Activated CD4-positive, alpha-beta T cell treated with anti-CD3 and anti-CD28 coated beads for 36 hours (primary cell): Measurements from ENCODE around the gene CR1L. TPM values are rescaled to one million over a fixed set of nuclear protein-coding genes. Genes with fewer than 3 reads are reported as not detected.
"Not testable (repeated sequence)": the region's sequence is repeated elsewhere in the genome, so short reads cannot be mapped to it uniquely, and the experiment has no call there.

Source experiments
- ATAC-seq: fragments of 200-7000 bp; cut with Tn5 transposase; one replicate; pipeline ENCODE4 v1.10.0; 2021; ENCODE audit warnings: mild to moderate bottlenecking, moderate library complexity
- CTCF ChIA-PET: fragments of 350-600 bp; sonication (Branson Sonifier 250); formaldehyde crosslinking; loops from one replicate; lab custom pipeline; 2021; ENCODE audit warnings: antibody characterized with exemption; lab: Charles Lee
- POLR2A ChIA-PET: fragments of 350-600 bp; sonication (Branson Sonifier 250); formaldehyde crosslinking; loops from one replicate; lab custom pipeline; 2021; ENCODE audit warnings: antibody characterized with exemption, inconsistent platforms; lab: Charles Lee
- DNase-seq: peaks from one replicate; pipeline ENCODE4 v3.0.0-alpha.2; 2020
- H3K27ac Mint-ChIP-seq: one replicate; pipeline ENCODE4 v1.8.0; 2021; ENCODE audit warnings: mixed read lengths
- H3K27me3 Mint-ChIP-seq: one replicate; pipeline ENCODE4 v1.8.0; 2021; ENCODE audit warnings: mixed read lengths
- H3K36me3 Mint-ChIP-seq: one replicate; pipeline ENCODE4 v1.8.0; 2021; ENCODE audit warnings: low read depth, mixed read lengths
- H3K4me1 Mint-ChIP-seq: one replicate; pipeline ENCODE4 v1.8.0; 2021; ENCODE audit warnings: mixed read lengths
- H3K4me3 Mint-ChIP-seq: one replicate; pipeline ENCODE4 v1.8.0; 2021; ENCODE audit warnings: mild to moderate bottlenecking, moderate library complexity, mixed read lengths
- H3K9me3 Mint-ChIP-seq: one replicate; pipeline ENCODE4 v1.8.0; 2021; ENCODE audit warnings: low read depth, mixed read lengths
- intact Hi-C, 2 experiments: fragments of 100-400 bp; cut with DNase I in 1 of 2; cut with micrococcal nuclease in 1 of 2; formaldehyde crosslinking; loops; one replicate each; pipeline versions ENCODE4 v1.14.2 to v1.15.1; 2022 to 2024; cut with DNase I, micrococcal nuclease
- total RNA-seq, 2 experiments: library from RNA; stranded (reverse); gene quantifications; one replicate each; pipeline ENCODE4 v1.2.3, GENCODE V29; 2021

The CR1L gene
- total RNA-seq, 2 experiments from 2014 or later = not detected

- no peak for ATAC-seq
- CTCF ChIA-PET = no interaction called here
- peaks cover 34% of the 10 kb centered on the region for H3K4me1 Mint-ChIP-seq
- no peak for DNase-seq
- H3K9me3 Mint-ChIP-seq = no peaks in the 10 kb centered on the region
- peak overlapping the region; percentile 69 for H3K27ac Mint-ChIP-seq
- intact Hi-C loops = no loop called here
- POLR2A ChIA-PET = no interaction called here
- no peak overlapping the region for H3K4me3 Mint-ChIP-seq
- H3K36me3 Mint-ChIP-seq = no peaks in the 10 kb centered on the region
- no peaks in the 10 kb centered on the region for H3K27me3 Mint-ChIP-seq
Observed at GRCh38 chr1:207748737-207749528, 104.0 kb downstream of the CR1L start.

GRCh38 chr1:207750631-207751305 lies 105.8 kb downstream of the CR1L start:
- no peaks in the 10 kb centered on the region for H3K9me3 Mint-ChIP-seq
- H3K36me3 Mint-ChIP-seq = peaks cover under 1% of the 10 kb centered on the region
- peaks cover 51% of the 10 kb centered on the region for H3K4me1 Mint-ChIP-seq
- no peak for DNase-seq
- POLR2A ChIA-PET = no interaction called here
- CTCF ChIA-PET = no interaction called here
- H3K27ac Mint-ChIP-seq = peak overlapping the region; percentile 97
- H3K4me3 Mint-ChIP-seq = peak overlapping the region; percentile 99
- no peaks in the 10 kb centered on the region for H3K27me3 Mint-ChIP-seq
- ATAC-seq = no peak
- intact Hi-C loops = loop anchor here (2.0 to 5.0 kb wide), 3 partner anchors 47 to 698 kb away; partner anchors contain the start of gene PFKFB2 (in 1 of the 2)

GRCh38 chr1:207751463-207751789 lies 106.5 kb downstream of the CR1L start:
- DNase-seq, H3K9me3 Mint-ChIP-seq, H3K27me3 Mint-ChIP-seq, H3K36me3 Mint-ChIP-seq, CTCF ChIA-PET, POLR2A ChIA-PET: not testable (repeated sequence)
- intact Hi-C loops = loop anchor here (2.0 to 5.0 kb wide), 3 partner anchors 46 to 699 kb away; partner anchors contain the start of gene PFKFB2 (in 1 of the 2)
- Mint-ChIP-seq H3K4me3 (peak overlapping the region; percentile 99), H3K27ac (peak overlapping the region; percentile 97), H3K4me1 (peaks cover 57% of the 10 kb centered on the region)
- ATAC-seq = peak; percentile 1

- Mint-ChIP-seq H3K27me3 (no peaks in the 10 kb centered on the region), H3K9me3 (no peaks in the 10 kb centered on the region), H3K27ac (peak within 1 kb of the TSS; percentile 97), H3K4me1 (peaks cover 62% of the 10 kb centered on the region), H3K4me3 (peak within 1 kb of the TSS; percentile 99), H3K36me3 (peaks cover 7% of the 10 kb centered on the region)
- CTCF ChIA-PET = interaction anchor here (1.0 kb wide), 1 partner anchor 45 kb away, joined by 3 read pairs; no protein-coding TSS in a partner anchor
- ATAC-seq = peak; percentile 97
- intact Hi-C loops = loop anchor here (1.0 to 5.0 kb wide), 9 partner anchors 45 to 699 kb away; partner anchors contain the start of genes CD55 (in 1 of the 2) and PFKFB2 (in 1 of the 2)
- peak; percentile 97 for DNase-seq
- POLR2A ChIA-PET = no interaction called here
Observed at GRCh38 chr1:207751790-207752455, 107.0 kb downstream of the CR1L start, which contains the start of gene CD46. CD46 (plus strand) TSS chr1:207752054; CDS start chr1:207752213, 159 bp downstream.

GRCh38 chr1:207752456-207752998 lies 107.6 kb downstream of the CR1L start:
- H3K4me1 Mint-ChIP-seq = peaks cover 65% of the 10 kb centered on the region
- no peaks in the 10 kb centered on the region for H3K27me3 Mint-ChIP-seq
- no peaks in the 10 kb centered on the region for H3K9me3 Mint-ChIP-seq
- ATAC-seq = peak; percentile 33
- ChIA-PET CTCF (interaction anchor here (1.0 kb wide), 1 partner anchor 44 kb away, joined by 3 read pairs; no protein-coding TSS in a partner anchor), POLR2A (no interaction called here)
- H3K27ac Mint-ChIP-seq = peak overlapping the region; percentile 97
- peak overlapping the region; percentile 99 for H3K4me3 Mint-ChIP-seq
- intact Hi-C loops = loop anchor here (1.0 to 5.0 kb wide), 8 partner anchors 45 to 431 kb away; partner anchors contain the start of gene CD55 (in 1 of the 2)
- DNase-seq = peak; percentile 65
- H3K36me3 Mint-ChIP-seq = peaks cover 7% of the 10 kb centered on the region

- H3K4me1 Mint-ChIP-seq = peaks cover 71% of the 10 kb centered on the region
- H3K4me3 Mint-ChIP-seq = peak overlapping the region; percentile 99
- H3K36me3 Mint-ChIP-seq = peaks cover 14% of the 10 kb centered on the region
- peak overlapping the region; percentile 26 for H3K27ac Mint-ChIP-seq
- ATAC-seq (no peak), DNase-seq (no peak)
- no peaks in the 10 kb centered on the region for H3K27me3 Mint-ChIP-seq
- intact Hi-C loops = loop anchor here (2.0 to 5.0 kb wide), 5 partner anchors 44 to 129 kb away; no protein-coding TSS in a partner anchor
- POLR2A ChIA-PET = no interaction called here
- no peaks in the 10 kb centered on the region for H3K9me3 Mint-ChIP-seq
- CTCF ChIA-PET = no interaction called here
Observed at GRCh38 chr1:207753611-207754010, 108.7 kb downstream of the CR1L start.

DNA sequence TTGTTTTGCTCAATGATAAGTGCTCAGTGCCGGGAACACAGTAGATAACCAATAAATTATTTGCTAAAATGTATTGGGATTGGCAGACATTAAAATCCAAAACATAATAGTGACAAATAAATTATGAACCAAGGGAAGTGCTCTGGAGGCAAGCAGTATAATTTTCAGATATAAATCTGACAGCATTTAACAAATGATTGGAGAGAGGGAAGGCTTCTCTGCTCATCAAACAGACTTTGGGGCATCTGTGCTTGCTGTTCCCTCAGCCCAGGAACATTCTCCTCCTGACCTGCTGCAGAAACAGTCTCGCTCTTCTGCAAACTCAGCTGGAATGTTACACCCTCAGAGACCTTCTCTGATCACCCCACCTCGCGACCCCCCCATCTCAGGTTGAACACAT lies 109.1 kb downstream of the CR1L start:
- H3K9me3 Mint-ChIP-seq = no peaks in the 10 kb centered on the region
- ChIA-PET POLR2A (no interaction called here), CTCF (no interaction called here)
- H3K27ac Mint-ChIP-seq = peak overlapping the region; percentile 26
- peaks cover 67% of the 10 kb centered on the region for H3K4me1 Mint-ChIP-seq
- H3K27me3 Mint-ChIP-seq = no peaks in the 10 kb centered on the region
- H3K36me3 Mint-ChIP-seq = peaks cover 16% of the 10 kb centered on the region
- ATAC-seq (no peak), DNase-seq (no peak)
- H3K4me3 Mint-ChIP-seq = peak overlapping the region; percentile 99
- intact Hi-C loops = loop anchor here (5.0 kb wide), 2 partner anchors 43 to 128 kb away; no protein-coding TSS in a partner anchor

DNA sequence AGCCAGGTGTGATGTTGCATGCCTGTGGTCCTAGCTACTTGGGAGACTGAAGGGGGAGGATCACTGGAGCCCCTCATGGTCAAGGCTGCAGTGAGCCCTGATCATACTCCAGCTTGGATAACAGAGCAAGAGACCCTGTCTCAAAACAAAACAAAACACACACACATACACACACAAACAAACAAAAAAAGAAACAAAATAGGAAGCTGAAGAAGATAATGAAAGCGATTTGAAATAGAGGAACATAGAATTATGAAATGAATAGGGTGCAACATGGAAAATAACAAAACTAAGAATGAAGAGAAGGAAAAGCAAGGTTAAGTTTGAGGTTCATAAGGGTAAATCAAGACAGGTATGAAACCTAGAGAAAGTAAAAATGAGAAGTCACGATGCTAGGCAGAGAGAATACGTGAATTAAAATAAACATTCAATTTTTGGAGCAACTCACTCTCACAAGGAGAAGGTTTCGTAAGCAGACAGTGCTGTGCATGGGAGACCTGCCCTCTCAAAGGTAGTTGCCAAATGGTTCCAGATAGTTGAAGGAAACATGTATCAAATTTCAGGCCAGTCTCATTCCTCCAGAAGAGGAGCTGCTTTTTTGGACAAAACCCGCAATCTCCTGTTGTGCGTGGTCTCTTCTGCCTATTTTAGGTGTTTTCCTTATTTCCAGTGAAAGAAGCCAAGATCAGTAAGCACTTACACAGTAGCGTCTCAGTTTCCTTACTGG lies 110.2 kb downstream of the CR1L start:
- DNase-seq (no peak), ATAC-seq (no peak)
- H3K4me1 Mint-ChIP-seq = peaks cover 59% of the 10 kb centered on the region
- intact Hi-C loops = loop anchor here (5.0 kb wide), 2 partner anchors 42 to 127 kb away; no protein-coding TSS in a partner anchor
- no peak overlapping the region for H3K4me3 Mint-ChIP-seq
- no peaks in the 10 kb centered on the region for H3K9me3 Mint-ChIP-seq
- peaks cover 19% of the 10 kb centered on the region for H3K36me3 Mint-ChIP-seq
- H3K27me3 Mint-ChIP-seq = no peaks in the 10 kb centered on the region
- POLR2A ChIA-PET = no interaction called here
- CTCF ChIA-PET = interaction anchor here (1.0 kb wide), 1 partner anchor 21 kb away, joined by 3 read pairs; no protein-coding TSS in a partner anchor
- peak overlapping the region; percentile 12 for H3K27ac Mint-ChIP-seq

- intact Hi-C loops = no loop called here
- Mint-ChIP-seq H3K4me1 (peaks cover 51% of the 10 kb centered on the region), H3K4me3 (no peak overlapping the region), H3K36me3 (peaks cover 21% of the 10 kb centered on the region), H3K27ac (peak overlapping the region; percentile 21), H3K27me3 (no peaks in the 10 kb centered on the region), H3K9me3 (no peaks in the 10 kb centered on the region)
- ATAC-seq (peak; percentile 10), DNase-seq (no peak)
- ChIA-PET POLR2A (no interaction called here), CTCF (no interaction called here)
Observed at GRCh38 chr1:207755846-207756693, 111.1 kb downstream of the CR1L start.

DNA sequence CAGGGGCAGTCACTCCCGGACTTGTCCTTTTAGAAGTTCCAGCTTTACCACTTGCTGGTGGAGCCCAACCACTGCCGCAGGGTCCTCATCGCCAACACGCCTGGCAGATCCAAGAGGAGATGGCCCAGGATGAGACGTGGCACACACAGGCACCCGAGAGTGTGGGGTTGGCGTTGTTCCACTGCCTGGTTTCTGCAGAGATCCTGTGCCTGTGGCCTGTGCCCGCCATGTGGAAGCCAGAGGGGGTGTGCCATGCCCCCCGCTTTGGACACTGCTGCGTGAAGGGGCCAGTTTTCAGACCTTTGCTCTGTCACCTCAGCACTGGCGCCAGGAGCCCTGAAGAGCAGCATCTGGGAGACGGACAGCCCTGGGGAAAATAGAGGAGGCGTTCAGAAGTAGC lies 117.7 kb downstream of the CR1L start:
- H3K4me3 Mint-ChIP-seq = no peak overlapping the region
- H3K4me1 Mint-ChIP-seq = peaks cover 6% of the 10 kb centered on the region
- ATAC-seq = no peak
- H3K9me3 Mint-ChIP-seq = no peaks in the 10 kb centered on the region
- intact Hi-C loops = no loop called here
- CTCF ChIA-PET = interaction anchor here (1.0 kb wide), 1 partner anchor 35 kb away, joined by 5 read pairs; no protein-coding TSS in a partner anchor
- POLR2A ChIA-PET = no interaction called here
- no peak for DNase-seq
- H3K36me3 Mint-ChIP-seq = peaks cover 53% of the 10 kb centered on the region
- no peaks in the 10 kb centered on the region for H3K27me3 Mint-ChIP-seq
- no peak overlapping the region for H3K27ac Mint-ChIP-seq
